ENCODE measurements around the gene FAM241B.

The FAM241B gene

GRCh38 chr10:69633673-69634635, 3.9 kb downstream of the FAM241B start:
- DNase-seq (ENCODE audit: extremely low spot score, insufficient read length, low read depth) (no peak), FAIRE-seq (no peak)

- no peak for DNase-seq (ENCODE audit: extremely low spot score, insufficient read length, low read depth)
- no peak for FAIRE-seq
These were observed 4.8 kb downstream of the FAM241B start for GRCh38 chr10:69634759-69635425.

- FAIRE-seq (no peak), DNase-seq (ENCODE audit: extremely low spot score, insufficient read length, low read depth) (no peak)
These were observed 5.6 kb downstream of the FAM241B start for GRCh38 chr10:69635428-69636272.

- DNase-seq (ENCODE audit: extremely low spot score, insufficient read length, low read depth) (no peak), FAIRE-seq (no peak)
These were observed 6.2 kb downstream of the FAM241B start for GRCh38 chr10:69636273-69636575.

- FAIRE-seq (no peak), DNase-seq (ENCODE audit: extremely low spot score, insufficient read length, low read depth) (no peak)
These were observed 6.9 kb downstream of the FAM241B start for GRCh38 chr10:69636626-69637605.

- FAIRE-seq, result no peak
- DNase-seq (ENCODE audit: extremely low spot score, insufficient read length, low read depth), result no peak
These were observed 8.6 kb downstream of the FAM241B start for GRCh38 chr10:69638642-69639041.

- DNase-seq (ENCODE audit: extremely low spot score, insufficient read length, low read depth) (peak; percentile 59), FAIRE-seq (peak; percentile 72)
These were observed 9.5 kb downstream of the FAM241B start for GRCh38 chr10:69639291-69640195.

- no peak for FAIRE-seq
- DNase-seq (ENCODE audit: extremely low spot score, insufficient read length, low read depth), result no peak
These were observed 10.3 kb downstream of the FAM241B start for GRCh38 chr10:69640196-69640980.

- no peak for FAIRE-seq
- DNase-seq (ENCODE audit: extremely low spot score, insufficient read length, low read depth), result no peak
These were observed 11.4 kb downstream of the FAM241B start for GRCh38 chr10:69641261-69641980.

- FAIRE-seq (no peak), DNase-seq (ENCODE audit: extremely low spot score, insufficient read length, low read depth) (no peak)
These were observed 12.7 kb downstream of the FAM241B start for GRCh38 chr10:69642747-69643146.

- no peak for FAIRE-seq
- no peak for DNase-seq (ENCODE audit: extremely low spot score, insufficient read length, low read depth)
These were observed 14.0 kb downstream of the FAM241B start for GRCh38 chr10:69643779-69644657.

GRCh38 chr10:69644658-69645295, 14.7 kb downstream of the FAM241B start:
- FAIRE-seq, result no peak
- DNase-seq (ENCODE audit: extremely low spot score, insufficient read length, low read depth), result peak; percentile 23

GRCh38 chr10:69645296-69646184, 15.5 kb downstream of the FAM241B start:
- FAIRE-seq (no peak), DNase-seq (ENCODE audit: extremely low spot score, insufficient read length, low read depth) (no peak)

GRCh38 chr10:69646185-69647060, 16.4 kb downstream of the FAM241B start:
- FAIRE-seq (no peak), DNase-seq (ENCODE audit: extremely low spot score, insufficient read length, low read depth) (no peak)
